Endodermal cell (in vitro differentiated cells): Measurements from ENCODE around the gene TCFL5. TPM values are rescaled to one million over a fixed set of nuclear protein-coding genes. Genes with fewer than 3 reads are reported as not detected.

ENCODE experiments used
- DNase-seq: peaks from one replicate; pipeline ENCODE4 v3.0.0-alpha.2; 2017
- H3K27ac ChIP-seq: 2 replicates; pipeline ENCODE4 v1.5.1; 2013; ENCODE audit warnings: mild to moderate bottlenecking, low read depth, low read length, moderate library complexity
- H3K27me3 ChIP-seq: 2 replicates; pipeline ENCODE4 v1.6.1; 2013; ENCODE audit warnings: mild to moderate bottlenecking, low read length, moderate library complexity; ENCODE audit not compliant: insufficient read depth, control insufficient read depth, poor library complexity, severe bottlenecking
- H3K36me3 ChIP-seq: 2 replicates; pipeline ENCODE4 v1.7.0; 2013; ENCODE audit warnings: mild to moderate bottlenecking, low read length, moderate library complexity; ENCODE audit not compliant: control insufficient read depth, insufficient read depth
- H3K4me1 ChIP-seq: one replicate; pipeline ENCODE4 v1.7.0; 2013; ENCODE audit warnings: low read length; ENCODE audit not compliant: control insufficient read depth, insufficient read depth
- H3K4me3 ChIP-seq: 2 replicates; pipeline ENCODE4 v1.5.1; 2013; ENCODE audit warnings: mild to moderate bottlenecking, low read length, moderate library complexity
- H3K9ac ChIP-seq: 2 replicates; pipeline ENCODE4 v1.6.1; 2013; ENCODE audit warnings: mild to moderate bottlenecking, low read length, moderate library complexity; ENCODE audit not compliant: poor library complexity, severe bottlenecking; ENCODE audit errors: extremely low read depth
- H3K9me3 ChIP-seq: 2 replicates; pipeline ENCODE4 v1.6.1; 2013; ENCODE audit warnings: mild to moderate bottlenecking, low read length, moderate library complexity; ENCODE audit not compliant: control insufficient read depth
- H3K27ac Mint-ChIP-seq: 2 replicates; pipeline ENCODE4 v1.8.0; 2020; ENCODE audit warnings: mixed read lengths
- H3K27me3 Mint-ChIP-seq: 2 replicates; pipeline ENCODE4 v1.8.0; 2021; ENCODE audit warnings: mild to moderate bottlenecking, mixed read lengths; ENCODE audit not compliant: insufficient read depth
- H3K36me3 Mint-ChIP-seq: 2 replicates; pipeline ENCODE4 v1.8.0; 2020; ENCODE audit warnings: low read depth, mixed read lengths
- H3K4me1 Mint-ChIP-seq: 2 replicates; pipeline ENCODE4 v1.8.0; 2020; ENCODE audit warnings: mixed read lengths
- H3K4me3 Mint-ChIP-seq: 2 replicates; pipeline ENCODE4 v1.8.0; 2020; ENCODE audit warnings: mild to moderate bottlenecking, moderate library complexity, mixed read lengths
- H3K9me3 Mint-ChIP-seq: 2 replicates; pipeline ENCODE4 v1.8.0; 2020; ENCODE audit warnings: mild to moderate bottlenecking, mixed read lengths
- CTCF ChIP-seq: fragments of 200-600 bp; sonication (generic); conservative IDR thresholded peaks from 2 replicates; pipeline ENCODE4 v1.5.0; 2021; ENCODE audit warnings: antibody characterized with exemption, mild to moderate bottlenecking
- WGBS, 2 experiments: methylation state at CpG; one replicate each; pipeline versions ENCODE4 v1.1.5 to v1.1.7; 2013; ENCODE audit warnings: missing lambda C conversion rate in 2 of 2, mixed read lengths in 1 of 2; ENCODE audit not compliant: insufficient coverage in 1 of 2, insufficient read length in 1 of 2; 5-methylcytosine and 5-hydroxymethylcytosine counted together
- total RNA-seq, 2 donors: library from RNA; stranded (reverse); fragmentation: NEBNext Ultra II Directional in 1 of 2; extraction: Animal tissue kit (Norgen Biotek cat#: 25700) in 1 of 2; gene quantifications; 2 replicates in 1 of 2; 3 replicates in 1 of 2; pipeline ENCODE4 v1.2.1, GENCODE V29; 2021

TCFL5 gene
- total RNA-seq, 2 donors from 2014 or later: 15.8 to 17.4 TPM

GRCh38 chr20:62899633-62900051 lies 38.0 kb upstream of the TCFL5 start:
- Mint-ChIP-seq H3K9me3 (no peaks in the 10 kb centered on the region), H3K36me3 (peaks cover 44% of the 10 kb centered on the region), H3K27me3 (no peaks in the 10 kb centered on the region), H3K4me3 (peak overlapping the region; percentile 31), H3K27ac (peak overlapping the region; percentile 54), H3K4me1 (peaks cover 36% of the 10 kb centered on the region)
- Histone ChIP-seq H3K4me1 (peaks cover 23% of the 10 kb centered on the region), H3K9me3 (no peaks in the 10 kb centered on the region), H3K36me3 (peaks cover 72% of the 10 kb centered on the region), H3K27ac (no peak overlapping the region), H3K9ac (peak overlapping the region; percentile 41), H3K4me3 (peak overlapping the region; percentile 50), H3K27me3 (no peaks in the 10 kb centered on the region)
- TF ChIP-seq CTCF: no peak
- WGBS, 2 experiments: 75 to 100% methylated on average over 2 to 6 of the region's 6 CpGs
- DNase-seq: peak; percentile 73

- Mint-ChIP-seq H3K4me1 (peaks cover 36% of the 10 kb centered on the region), H3K9me3 (no peaks in the 10 kb centered on the region), H3K4me3 (peak overlapping the region; percentile 31), H3K36me3 (peaks cover 44% of the 10 kb centered on the region), H3K27ac (peak overlapping the region; percentile 54), H3K27me3 (no peaks in the 10 kb centered on the region)
- no peaks in the 10 kb centered on the region for H3K27me3 ChIP-seq
- DNase-seq: peak; percentile 84
- peaks cover 72% of the 10 kb centered on the region for H3K36me3 ChIP-seq
- H3K27ac ChIP-seq: no peak overlapping the region
- WGBS, 2 experiments: 75 to 84% methylated on average over 14 to 16 of the region's 16 CpGs
- H3K4me1 ChIP-seq: peaks cover 23% of the 10 kb centered on the region
- H3K9ac ChIP-seq: peak overlapping the region; percentile 11
- H3K9me3 ChIP-seq: no peaks in the 10 kb centered on the region
- TF ChIP-seq CTCF: no peak
- peak overlapping the region; percentile 50 for H3K4me3 ChIP-seq
These were observed 37.5 kb upstream of the TCFL5 start for GRCh38 chr20:62898970-62899632.

- WGBS, 2 experiments: 92 to 96% methylated on average over 16 of the region's 16 CpGs
- Histone ChIP-seq H3K27me3 (no peaks in the 10 kb centered on the region), H3K36me3 (peaks cover 72% of the 10 kb centered on the region), H3K4me1 (peaks cover 23% of the 10 kb centered on the region), H3K27ac (no peak overlapping the region), H3K9me3 (no peaks in the 10 kb centered on the region), H3K4me3 (peak overlapping the region; percentile 50), H3K9ac (no peak overlapping the region)
- DNase-seq: no peak
- Mint-ChIP-seq H3K27me3 (no peaks in the 10 kb centered on the region), H3K27ac (peak overlapping the region; percentile 54), H3K4me1 (peaks cover 36% of the 10 kb centered on the region), H3K4me3 (no peak overlapping the region), H3K36me3 (peaks cover 45% of the 10 kb centered on the region), H3K9me3 (no peaks in the 10 kb centered on the region)
- no peak for TF ChIP-seq CTCF
These were observed 36.7 kb upstream of the TCFL5 start for GRCh38 chr20:62898093-62898964.
